Non-pigmented ciliary epithelial cell (primary cell): ENCODE results near the gene ROR1.
"Not testable (repeated sequence)": the region's sequence is repeated elsewhere in the genome, so short reads cannot be mapped to it uniquely, and the experiment has no call there.

Experiments
- DNase-seq: peaks from one replicate; pipeline ENCODE4 v3.0.0-alpha.2; 2010; ENCODE audit warnings: low read depth

Gene ROR1

GRCh38 chr1:63794354-63794753 is 20.5 kb downstream of the ROR1 start:
- no peak for DNase-seq

- DNase-seq: peak; percentile 35
These were observed 21.1 kb downstream of the ROR1 start for GRCh38 chr1:63794939-63795378.

GRCh38 chr1:63795455-63795854 is 21.6 kb downstream of the ROR1 start:
- no peak for DNase-seq

- no peak for DNase-seq
These were observed 23.4 kb downstream of the ROR1 start for GRCh38 chr1:63797056-63797726.

GRCh38 chr1:63798284-63798683 is 24.5 kb downstream of the ROR1 start:
- no peak for DNase-seq

- DNase-seq: no peak
These were observed 25.5 kb downstream of the ROR1 start for GRCh38 chr1:63799307-63799706.

- DNase-seq: no peak
These were observed 26.0 kb downstream of the ROR1 start for GRCh38 chr1:63799820-63800219.

GRCh38 chr1:63802109-63802508 is 28.3 kb downstream of the ROR1 start:
- no peak for DNase-seq

GRCh38 chr1:63804829-63805484 is 31.1 kb downstream of the ROR1 start:
- DNase-seq: no peak

GRCh38 chr1:63807046-63807445 is 33.2 kb downstream of the ROR1 start:
- no peak for DNase-seq

GRCh38 chr1:63810936-63811469 is 37.2 kb downstream of the ROR1 start:
- DNase-seq: no peak

- no peak for DNase-seq
These were observed 38.4 kb downstream of the ROR1 start for GRCh38 chr1:63812071-63812700.

GRCh38 chr1:63813829-63814277 is 40.0 kb downstream of the ROR1 start:
- peak; percentile 38 for DNase-seq

GRCh38 chr1:63816217-63816815 is 42.5 kb downstream of the ROR1 start:
- DNase-seq: not testable (repeated sequence)

GRCh38 chr1:63817152-63817667 is 43.4 kb downstream of the ROR1 start:
- DNase-seq: peak; percentile 24

- no peak for DNase-seq
These were observed 43.9 kb downstream of the ROR1 start for GRCh38 chr1:63817700-63818099.

- DNase-seq: no peak
These were observed 44.9 kb downstream of the ROR1 start for GRCh38 chr1:63818567-63819325.

- DNase-seq: no peak
These were observed 46.0 kb downstream of the ROR1 start for GRCh38 chr1:63819795-63820194.

GRCh38 chr1:63821091-63822005 is 47.5 kb downstream of the ROR1 start:
- peak; percentile 68 for DNase-seq

- DNase-seq: no peak
These were observed 48.7 kb downstream of the ROR1 start for GRCh38 chr1:63822540-63822939.
